Stimulated activated CD8-positive, alpha-beta memory T cell treated with anti-CD3 and anti-CD28 coated beads, Interleukin-12 subunit alpha, Interleukin-12 subunit beta, amount 100 ng/mL, for 24 hours (primary cell): ENCODE data around the gene SYNGR1.
"Not testable (repeated sequence)": the region's sequence is repeated elsewhere in the genome, so short reads cannot be mapped to it uniquely, and the experiment has no call there.

Experiments used
- DNase-seq: peaks from one replicate; pipeline ENCODE4 v3.0.0-alpha.2; 2020; ENCODE audit errors: extremely low read depth

Gene SYNGR1

DNA sequence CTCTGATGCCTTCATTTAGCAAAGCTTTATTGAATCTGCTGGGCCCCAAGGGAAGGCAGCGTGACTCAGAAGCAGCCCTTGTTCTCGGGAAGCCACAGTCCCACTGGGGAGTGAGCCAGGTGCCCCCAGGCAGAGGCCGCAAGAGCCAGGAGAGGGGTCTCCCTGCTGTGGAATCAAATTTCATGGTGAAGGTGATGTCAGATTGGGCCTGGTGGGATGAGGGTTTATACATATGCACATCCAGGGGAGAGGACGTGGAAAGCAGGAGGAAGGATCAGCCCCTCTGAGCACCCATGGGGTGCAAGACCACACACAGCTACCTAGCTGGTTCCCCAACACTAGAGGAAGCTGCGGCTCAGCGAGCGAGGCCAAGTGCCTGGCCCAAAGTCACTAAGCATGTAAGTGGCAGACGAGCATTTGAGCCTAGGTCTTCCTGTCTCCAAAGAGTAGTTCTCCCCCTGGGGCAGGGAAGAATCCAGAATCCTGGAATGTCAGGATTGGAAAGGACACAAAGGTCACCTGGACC lies 2.0 kb downstream of the SYNGR1 start:
- no peak for DNase-seq

GRCh38 chr22:39352306-39352891 lies 2.6 kb downstream of the SYNGR1 start:
- DNase-seq, result no peak

- DNase-seq, result no peak
Measured at GRCh38 chr22:39353346-39353745, 3.6 kb downstream of the SYNGR1 start.

DNA sequence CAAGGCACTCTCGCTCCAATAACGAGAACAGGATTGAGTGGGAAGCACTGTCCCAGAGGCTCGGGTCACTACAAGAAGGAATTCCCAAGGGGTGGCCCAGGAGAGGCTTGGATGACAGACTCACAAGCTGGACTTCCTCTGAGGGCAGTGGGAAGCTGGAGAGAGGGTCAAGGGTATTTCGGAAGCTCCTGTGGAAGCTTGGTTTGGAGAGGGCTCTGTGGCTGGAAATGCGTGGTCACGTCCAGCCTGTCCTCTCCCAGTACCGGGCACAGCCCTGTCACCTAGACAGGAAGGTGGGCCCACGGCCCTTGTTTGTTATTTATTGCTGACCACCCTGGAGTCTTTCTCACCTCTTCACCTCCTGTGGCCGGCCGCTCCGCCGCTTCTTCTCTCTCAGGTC lies 5.3 kb downstream of the SYNGR1 start:
- DNase-seq, result no peak

DNA sequence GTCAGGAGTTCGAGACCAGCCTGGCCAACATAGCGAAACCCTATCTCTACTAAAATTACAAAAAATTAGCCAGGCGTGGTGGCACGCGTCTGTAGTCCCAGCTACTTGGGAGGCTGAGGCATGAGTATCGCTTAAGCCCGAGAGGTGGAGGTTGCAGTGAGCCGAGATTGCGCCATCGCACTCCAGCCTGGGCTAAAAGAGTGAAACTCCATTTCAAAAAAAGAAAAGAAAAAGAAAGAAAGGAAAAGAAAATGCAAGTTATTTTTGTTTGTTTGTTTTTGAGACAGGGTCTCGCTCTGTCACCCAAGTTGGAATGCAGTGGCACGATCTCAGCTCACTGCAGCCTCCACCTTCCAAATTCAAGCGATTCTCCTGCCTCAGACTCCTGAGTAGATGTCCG lies 6.0 kb downstream of the SYNGR1 start:
- not testable (repeated sequence) for DNase-seq

GRCh38 chr22:39356464-39356863 lies 6.7 kb downstream of the SYNGR1 start:
- no peak for DNase-seq

GRCh38 chr22:39357110-39358108 lies 7.6 kb downstream of the SYNGR1 start:
- not testable (repeated sequence) for DNase-seq

- DNase-seq, result not testable (repeated sequence)
Measured at GRCh38 chr22:39358197-39358596, 8.4 kb downstream of the SYNGR1 start.

- DNase-seq, result no peak
Measured at GRCh38 chr22:39359659-39360195, 9.9 kb downstream of the SYNGR1 start.

- no peak for DNase-seq
Measured at GRCh38 chr22:39360242-39360641, 10.5 kb downstream of the SYNGR1 start.

GRCh38 chr22:39360674-39361413 lies 11.1 kb downstream of the SYNGR1 start:
- DNase-seq, result no peak

DNA sequence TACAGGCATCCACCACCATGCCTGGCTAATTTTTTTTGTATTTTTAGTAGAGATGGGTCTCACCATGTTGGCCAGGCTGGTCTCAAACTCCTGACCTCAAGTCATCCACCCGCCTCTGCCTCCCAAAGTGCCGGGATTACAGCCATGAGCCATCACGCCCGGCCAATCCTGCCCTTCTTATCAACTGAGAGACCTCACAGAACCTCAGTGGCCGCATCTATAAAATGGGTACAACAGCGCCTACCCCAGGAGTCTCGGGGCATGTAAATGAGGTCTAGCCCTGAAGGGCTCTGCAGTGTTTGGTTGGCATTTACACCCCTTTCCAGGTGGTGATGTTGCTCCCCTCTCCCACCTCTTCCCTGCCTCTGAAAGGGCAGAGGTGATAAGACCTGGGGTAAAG lies 11.7 kb downstream of the SYNGR1 start:
- DNase-seq, result no peak

DNA sequence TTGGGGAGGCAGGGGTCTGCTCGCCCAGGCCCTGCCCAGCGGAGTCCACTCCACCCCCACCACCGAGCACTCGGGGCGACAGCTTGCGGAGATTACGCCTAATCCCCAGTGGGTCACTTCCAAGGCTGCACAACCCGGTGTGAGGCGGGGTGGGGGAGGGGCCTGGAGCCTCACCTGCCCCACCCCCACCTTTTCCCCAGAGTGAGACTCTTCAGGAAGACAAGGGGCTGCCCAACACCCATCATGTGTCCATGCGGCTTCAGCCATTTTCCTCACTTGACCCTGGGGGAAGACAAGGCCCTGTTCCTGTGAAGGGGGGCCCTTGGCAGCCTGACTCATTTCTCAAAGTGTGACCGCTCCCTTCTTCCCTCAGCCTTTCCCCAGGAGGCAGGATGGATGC lies 12.5 kb downstream of the SYNGR1 start:
- DNase-seq, result no peak

DNA sequence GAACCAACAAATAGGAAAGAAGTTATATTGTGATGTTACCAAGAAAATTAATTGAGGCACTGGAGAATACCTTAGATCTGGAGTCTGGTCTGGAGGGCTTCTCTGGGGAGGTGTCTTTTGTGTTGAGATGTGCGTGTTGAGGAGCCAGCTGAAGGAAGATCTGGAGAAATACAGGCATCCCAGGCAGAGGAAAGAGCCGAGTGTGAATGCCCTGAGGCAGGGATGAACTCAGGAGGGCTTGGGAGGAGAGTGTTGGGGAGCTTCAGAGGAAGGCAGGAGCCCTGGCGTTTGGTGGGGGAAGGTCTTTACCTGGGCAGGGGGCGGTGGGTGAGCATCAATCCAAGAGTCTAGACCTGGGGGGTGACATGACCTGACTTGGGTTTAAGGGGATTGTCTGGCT lies 13.1 kb downstream of the SYNGR1 start:
- DNase-seq, result no peak

- DNase-seq, result no peak
Measured at GRCh38 chr22:39363751-39364515, 14.1 kb downstream of the SYNGR1 start.

GRCh38 chr22:39364714-39365491 lies 15.1 kb downstream of the SYNGR1 start:
- DNase-seq, result no peak

DNA sequence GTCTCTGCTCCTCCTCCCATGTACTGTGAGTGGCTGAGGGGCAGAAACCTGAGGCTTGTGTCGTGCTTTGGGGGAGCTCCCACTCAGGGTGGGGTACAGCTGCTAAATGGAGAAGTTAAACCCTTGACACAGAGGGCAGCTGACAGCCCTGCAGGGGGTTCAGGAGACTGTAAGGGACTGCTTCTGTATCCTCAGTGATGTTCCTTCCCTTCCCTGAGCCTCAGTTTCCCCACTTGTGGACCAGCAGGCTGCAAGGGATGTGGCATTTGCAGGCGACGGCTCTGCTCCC lies 15.6 kb downstream of the SYNGR1 start:
- no peak for DNase-seq

DNA sequence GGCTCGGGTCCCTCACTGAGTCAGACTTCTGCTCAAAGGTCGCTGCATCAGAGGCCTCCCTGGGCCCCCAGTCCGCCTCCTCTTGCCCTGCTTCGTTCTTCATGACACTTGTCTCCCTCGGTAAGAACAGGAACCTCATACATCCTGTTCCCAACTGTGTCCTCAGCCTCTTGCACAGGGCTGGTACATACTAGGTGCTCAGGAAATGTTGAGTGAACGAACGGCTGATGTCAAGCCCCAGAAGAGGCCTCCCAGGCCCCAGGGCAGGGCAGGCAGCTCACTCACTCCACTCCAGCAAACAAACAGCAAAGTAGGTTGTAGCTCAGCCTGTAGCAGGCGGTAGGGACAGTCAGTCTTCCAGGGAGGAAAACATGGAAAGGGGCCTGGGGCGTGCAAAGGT lies 17.2 kb downstream of the SYNGR1 start:
- DNase-seq, result no peak

- no peak for DNase-seq
Measured at GRCh38 chr22:39368461-39368911, 18.7 kb downstream of the SYNGR1 start.

DNA sequence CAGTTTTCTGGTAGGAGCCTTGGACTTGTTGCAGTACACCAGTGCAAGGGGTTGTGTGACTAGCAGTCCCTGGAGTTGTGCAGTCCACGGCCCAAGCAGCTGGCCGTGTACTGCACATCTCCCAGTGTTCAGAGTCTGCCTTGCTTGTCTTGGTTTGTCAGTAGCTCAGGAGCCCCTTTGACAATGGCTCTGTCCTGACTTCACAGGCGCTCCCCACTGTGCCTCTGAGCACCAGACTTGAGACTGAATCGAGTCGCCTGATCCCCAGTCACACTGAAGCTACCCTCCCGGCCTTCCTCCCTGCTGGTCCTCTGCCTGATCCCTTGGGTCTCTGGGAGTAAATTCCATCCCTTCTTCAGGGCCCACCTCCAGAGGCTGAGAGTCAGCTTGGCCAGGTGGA lies 19.4 kb downstream of the SYNGR1 start:
- no peak for DNase-seq

- DNase-seq, result no peak
Measured at GRCh38 chr22:39369586-39369985, 19.8 kb downstream of the SYNGR1 start.
